Retinal pigment epithelial cell (primary cell): Measurements from ENCODE around the gene ICOSLG.
"Not testable (repeated sequence)": the region's sequence is repeated elsewhere in the genome, so short reads cannot be mapped to it uniquely, and the experiment has no call there.

Source experiments
- DNase-seq: peaks from one replicate; pipeline ENCODE4 v3.0.0-alpha.2; 2010; ENCODE audit warnings: low read depth
- H3K4me3 ChIP-seq: 2 replicates; pipeline ENCODE4 v1.5.1; 2011; ENCODE audit warnings: mild to moderate bottlenecking, low read length, control low read depth, moderate library complexity

ICOSLG gene

DNA sequence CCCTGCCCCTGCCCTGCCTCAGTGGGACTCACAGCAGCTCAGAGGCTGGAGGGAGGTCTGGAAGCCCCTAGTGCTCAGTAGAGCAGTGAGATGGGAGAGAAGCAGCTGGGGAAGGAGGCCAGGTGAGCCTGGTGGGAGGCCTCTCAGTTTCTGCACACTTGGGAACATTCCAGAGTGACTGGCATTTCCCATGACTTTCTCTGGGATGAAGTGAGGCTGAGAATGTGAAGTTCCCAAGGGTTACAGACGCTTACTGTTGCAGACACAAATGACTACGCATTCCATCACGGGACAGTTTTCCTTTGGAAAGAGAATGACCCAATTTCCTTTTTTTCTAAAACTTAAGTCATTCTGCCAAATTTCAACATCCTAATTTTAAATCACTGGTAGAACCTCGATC lies 59.2 kb downstream of the ICOSLG start:
- not testable (repeated sequence) for H3K4me3 ChIP-seq, DNase-seq

DNA sequence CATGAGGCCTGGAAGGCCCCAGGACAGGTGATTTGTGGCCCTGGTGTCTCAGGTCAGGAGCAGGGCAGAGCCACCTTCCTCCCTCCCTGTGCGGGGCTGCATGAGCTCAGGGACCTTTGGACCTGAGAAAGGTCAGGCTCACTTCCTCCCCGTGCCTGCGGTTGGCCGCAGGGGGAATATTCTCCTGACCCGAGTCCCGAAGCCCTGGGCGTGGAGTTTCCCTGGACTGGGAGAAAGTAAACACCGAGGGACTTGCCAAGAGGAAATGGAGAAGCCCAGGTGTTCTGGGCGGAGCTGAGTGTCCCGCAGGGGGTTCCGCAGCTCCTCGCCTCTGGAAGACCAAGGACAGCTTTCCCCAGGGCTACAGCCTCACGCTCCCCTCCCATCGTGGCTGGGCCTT lies 64.6 kb downstream of the ICOSLG start:
- not testable (repeated sequence) for DNase-seq

DNA sequence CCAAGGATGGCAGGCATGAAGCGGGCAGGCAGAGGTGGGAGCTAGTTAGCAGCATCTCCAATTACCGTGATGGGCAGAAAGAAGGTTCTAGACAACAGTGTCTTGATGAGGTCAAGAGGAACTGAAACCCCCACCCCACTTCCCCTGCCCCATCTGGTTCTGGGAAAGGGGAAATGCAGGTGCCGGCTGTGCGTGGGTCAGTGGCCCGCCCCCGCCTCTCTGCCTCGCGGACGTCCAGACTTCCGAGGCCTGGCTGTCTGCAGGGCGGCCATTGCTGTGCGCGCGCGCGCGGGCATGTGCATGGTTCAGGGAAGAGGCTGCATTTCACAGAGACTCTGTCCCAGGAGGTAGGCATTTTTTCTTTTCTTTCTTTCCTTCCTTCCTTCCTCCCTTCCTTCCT lies 65.6 kb downstream of the ICOSLG start:
- H3K4me3 ChIP-seq, DNase-seq: not testable (repeated sequence)

More for the DNA sequence above, 64.6 kb downstream of the ICOSLG start:
- not testable (repeated sequence) for H3K4me3 ChIP-seq
